Endodermal cell (in vitro differentiated cells): ENCODE measurements around the gene MSLN. TPM values are rescaled to one million over a fixed set of nuclear protein-coding genes. Genes with fewer than 3 reads are reported as not detected.

Experiments used
- DNase-seq: peaks from one replicate; pipeline ENCODE4 v3.0.0-alpha.2; 2017
- H3K27ac ChIP-seq: 2 replicates; pipeline ENCODE4 v1.5.1; 2013; ENCODE audit warnings: mild to moderate bottlenecking, low read depth, low read length, moderate library complexity
- H3K27me3 ChIP-seq: 2 replicates; pipeline ENCODE4 v1.6.1; 2013; ENCODE audit warnings: mild to moderate bottlenecking, low read length, moderate library complexity; ENCODE audit not compliant: insufficient read depth, control insufficient read depth, poor library complexity, severe bottlenecking
- H3K36me3 ChIP-seq: 2 replicates; pipeline ENCODE4 v1.7.0; 2013; ENCODE audit warnings: mild to moderate bottlenecking, low read length, moderate library complexity; ENCODE audit not compliant: control insufficient read depth, insufficient read depth
- H3K4me1 ChIP-seq: one replicate; pipeline ENCODE4 v1.7.0; 2013; ENCODE audit warnings: low read length; ENCODE audit not compliant: control insufficient read depth, insufficient read depth
- H3K4me3 ChIP-seq: 2 replicates; pipeline ENCODE4 v1.5.1; 2013; ENCODE audit warnings: mild to moderate bottlenecking, low read length, moderate library complexity
- H3K9ac ChIP-seq: 2 replicates; pipeline ENCODE4 v1.6.1; 2013; ENCODE audit warnings: mild to moderate bottlenecking, low read length, moderate library complexity; ENCODE audit not compliant: poor library complexity, severe bottlenecking; ENCODE audit errors: extremely low read depth
- H3K9me3 ChIP-seq: 2 replicates; pipeline ENCODE4 v1.6.1; 2013; ENCODE audit warnings: mild to moderate bottlenecking, low read length, moderate library complexity; ENCODE audit not compliant: control insufficient read depth
- H3K27ac Mint-ChIP-seq: 2 replicates; pipeline ENCODE4 v1.8.0; 2020; ENCODE audit warnings: mixed read lengths
- H3K27me3 Mint-ChIP-seq: 2 replicates; pipeline ENCODE4 v1.8.0; 2021; ENCODE audit warnings: mild to moderate bottlenecking, mixed read lengths; ENCODE audit not compliant: insufficient read depth
- H3K36me3 Mint-ChIP-seq: 2 replicates; pipeline ENCODE4 v1.8.0; 2020; ENCODE audit warnings: low read depth, mixed read lengths
- H3K4me1 Mint-ChIP-seq: 2 replicates; pipeline ENCODE4 v1.8.0; 2020; ENCODE audit warnings: mixed read lengths
- H3K4me3 Mint-ChIP-seq: 2 replicates; pipeline ENCODE4 v1.8.0; 2020; ENCODE audit warnings: mild to moderate bottlenecking, moderate library complexity, mixed read lengths
- H3K9me3 Mint-ChIP-seq: 2 replicates; pipeline ENCODE4 v1.8.0; 2020; ENCODE audit warnings: mild to moderate bottlenecking, mixed read lengths
- CTCF ChIP-seq: fragments of 200-600 bp; sonication (generic); conservative IDR thresholded peaks from 2 replicates; pipeline ENCODE4 v1.5.0; 2021; ENCODE audit warnings: antibody characterized with exemption, mild to moderate bottlenecking
- WGBS, 2 experiments: methylation state at CpG; one replicate each; pipeline versions ENCODE4 v1.1.5 to v1.1.7; 2013; ENCODE audit warnings: missing lambda C conversion rate in 2 of 2, mixed read lengths in 1 of 2; ENCODE audit not compliant: insufficient coverage in 1 of 2, insufficient read length in 1 of 2; 5-methylcytosine and 5-hydroxymethylcytosine counted together
- microRNA-seq: library from miRNA; unstranded; fragments of <30 nt; microRNA quantifications from one replicate; pipeline ENCODE4 v1.2.0, GENCODE V29; 2020; ENCODE audit warnings: borderline microRNAs expressed
- total RNA-seq, 2 donors: library from RNA; stranded (reverse); fragmentation: NEBNext Ultra II Directional in 1 of 2; extraction: Animal tissue kit (Norgen Biotek cat#: 25700) in 1 of 2; gene quantifications; 2 replicates in 1 of 2; 3 replicates in 1 of 2; pipeline ENCODE4 v1.2.1, GENCODE V29; 2021

The MSLN gene
- total RNA-seq, 2 donors from 2014 or later, result 0.42 to 0.86 TPM

- H3K9ac ChIP-seq, result no peak overlapping the region
- H3K36me3 Mint-ChIP-seq, result no peaks in the 10 kb centered on the region
- H3K36me3 ChIP-seq, result no peaks in the 10 kb centered on the region
- no peak for TF ChIP-seq CTCF
- H3K4me1 Mint-ChIP-seq, result no peaks in the 10 kb centered on the region
- peaks cover 1% of the 10 kb centered on the region for H3K9me3 Mint-ChIP-seq
- no peak for DNase-seq
- no peak overlapping the region for H3K27ac ChIP-seq
- H3K27me3 ChIP-seq, result peaks cover 9% of the 10 kb centered on the region
- H3K4me1 ChIP-seq, result no peaks in the 10 kb centered on the region
- H3K27ac Mint-ChIP-seq, result no peak overlapping the region
- no peak overlapping the region for H3K4me3 ChIP-seq
- H3K9me3 ChIP-seq, result no peaks in the 10 kb centered on the region
- H3K27me3 Mint-ChIP-seq, result peaks cover 8% of the 10 kb centered on the region
- 91 to 95% methylated on average over 60 to 71 of the region's 71 CpGs for WGBS, 2 experiments
- no peak overlapping the region for H3K4me3 Mint-ChIP-seq
Measured at GRCh38 chr16:817001-817906, 56.7 kb downstream of the MSLN start.

- no peak overlapping the region for H3K27ac Mint-ChIP-seq
- no peak overlapping the region for H3K4me3 Mint-ChIP-seq
- H3K4me1 Mint-ChIP-seq, result no peaks in the 10 kb centered on the region
- Histone ChIP-seq H3K27me3 (peaks cover 3% of the 10 kb centered on the region), H3K4me1 (no peaks in the 10 kb centered on the region), H3K9me3 (no peaks in the 10 kb centered on the region), H3K27ac (no peak overlapping the region), H3K4me3 (no peak overlapping the region), H3K36me3 (no peaks in the 10 kb centered on the region), H3K9ac (no peak overlapping the region)
- no peaks in the 10 kb centered on the region for H3K27me3 Mint-ChIP-seq
- no peaks in the 10 kb centered on the region for H3K36me3 Mint-ChIP-seq
- no peak for TF ChIP-seq CTCF
- no peaks in the 10 kb centered on the region for H3K9me3 Mint-ChIP-seq
- DNase-seq, result no peak
- 85 to 93% methylated on average over 6 to 8 of the region's 8 CpGs for WGBS, 2 experiments
Measured at GRCh38 chr16:818132-818531, 57.6 kb downstream of the MSLN start.

Small RNA genes within 50 kb of the gene (microRNA-seq; reads per million reads assigned to microRNA genes)
- not detected for gene MIR662

Other genes starting within 250 kb of the MSLN start
- 10 to 100 TPM; 55.3 to 76.1 TPM for gene CAPN15, start 233.0 kb upstream of the MSLN start, total RNA-seq
- under 1 TPM; 0.29 to 0.62 TPM for gene PRR35, start 200.3 kb upstream of the MSLN start, total RNA-seq
- 1 to 10 TPM; 1.1 TPM for gene NHLRC4, start 193.7 kb upstream of the MSLN start, total RNA-seq
- 100 to 1,000 TPM; 128 to 129 TPM for gene PIGQ, start 190.8 kb upstream of the MSLN start, total RNA-seq
- gene RAB40C, start 170.7 kb upstream of the MSLN start, total RNA-seq, result 10 to 100 TPM; 21.3 to 25.9 TPM
- gene WFIKKN1, start 129.7 kb upstream of the MSLN start, total RNA-seq, result 10 to 100 TPM in 1 of 2 donors, 1 to 10 TPM in 1; 7.7 to 11.6 TPM
- gene METTL26, start 124.4 kb upstream of the MSLN start, total RNA-seq, result 10 to 100 TPM; 72.1 to 79.8 TPM
- 10 to 100 TPM; 22.8 to 34.2 TPM for gene MCRIP2, start 118.9 kb upstream of the MSLN start, total RNA-seq
- gene WDR90, start 111.4 kb upstream of the MSLN start, total RNA-seq, result 100 to 1,000 TPM; 112 to 120 TPM
- gene RHOT2, start 92.6 kb upstream of the MSLN start, total RNA-seq, result 100 to 1,000 TPM; 180 to 193 TPM
- gene RHBDL1, start 85.1 kb upstream of the MSLN start, total RNA-seq, result 1 to 10 TPM; 3.7 to 5.1 TPM
- gene STUB1, start 80.3 kb upstream of the MSLN start, total RNA-seq, result 100 to 1,000 TPM; 105 to 124 TPM
- gene JMJD8, start 76.4 kb upstream of the MSLN start, total RNA-seq, result 10 to 100 TPM; 48.8 to 55.6 TPM
- gene WDR24, start 70.3 kb upstream of the MSLN start, total RNA-seq, result 10 to 100 TPM; 20.8 to 21.5 TPM
- 1 to 10 TPM in 1 of 2 donors, under 1 TPM in 1; 0.38 to 2.2 TPM for gene FBXL16, start 54.9 kb upstream of the MSLN start, total RNA-seq
- 10 to 100 TPM; 33.4 to 38.5 TPM for gene METRN, start 45.6 kb upstream of the MSLN start, total RNA-seq
- 10 to 100 TPM; 36.9 to 40.6 TPM for gene ANTKMT, start 39.6 kb upstream of the MSLN start, total RNA-seq
- 1 to 10 TPM; 6.5 to 8.1 TPM for gene CCDC78, start 34.3 kb upstream of the MSLN start, total RNA-seq
- gene HAGHL, start 33.6 kb upstream of the MSLN start, total RNA-seq, result 10 to 100 TPM in 1 of 2 donors, 1 to 10 TPM in 1; 8.9 to 11.4 TPM
- gene CIAO3, start 19.7 kb upstream of the MSLN start, total RNA-seq, result 10 to 100 TPM; 41.4 to 43.3 TPM
- gene RPUSD1, start 27.6 kb downstream of the MSLN start, total RNA-seq, result 10 to 100 TPM; 24.1 to 34.4 TPM
- 100 to 1,000 TPM; 158 to 169 TPM for gene CHTF18, start 27.9 kb downstream of the MSLN start, total RNA-seq
- not detected for gene GNG13, start 40.0 kb downstream of the MSLN start, total RNA-seq
- 10 to 100 TPM; 13.7 to 15.1 TPM for gene LMF1, start 210.2 kb downstream of the MSLN start, total RNA-seq
- 1 to 10 TPM in 1 of 2 donors, under 1 TPM in 1; 0.69 to 5.1 TPM for gene SOX8, start 221.0 kb downstream of the MSLN start, total RNA-seq